Fibroblast of skin of left quadriceps (primary cell): Measurements from ENCODE around the gene RHBDF2.

Source experiments
- DNase-seq, 2 experiments: peaks; one replicate each; pipeline ENCODE4 v3.0.0-alpha.2; 2013; ENCODE audit warnings: low read depth in 2 of 2

RHBDF2 gene

DNA sequence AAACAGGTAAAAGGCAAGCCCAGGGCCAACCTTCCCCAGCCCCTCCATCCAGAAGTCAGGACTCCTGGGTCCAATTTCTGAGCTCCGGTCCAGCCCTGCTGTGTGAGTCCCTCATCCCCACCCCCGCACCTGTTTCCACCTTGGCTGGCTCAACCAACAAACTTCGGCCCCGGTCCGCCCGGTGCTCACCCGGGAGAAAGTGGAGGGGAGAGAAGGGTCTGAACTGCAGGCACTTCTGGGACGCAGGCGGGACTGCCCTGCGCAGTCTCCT lies 541 bp downstream of the RHBDF2 start:
- no peak for DNase-seq

DNA sequence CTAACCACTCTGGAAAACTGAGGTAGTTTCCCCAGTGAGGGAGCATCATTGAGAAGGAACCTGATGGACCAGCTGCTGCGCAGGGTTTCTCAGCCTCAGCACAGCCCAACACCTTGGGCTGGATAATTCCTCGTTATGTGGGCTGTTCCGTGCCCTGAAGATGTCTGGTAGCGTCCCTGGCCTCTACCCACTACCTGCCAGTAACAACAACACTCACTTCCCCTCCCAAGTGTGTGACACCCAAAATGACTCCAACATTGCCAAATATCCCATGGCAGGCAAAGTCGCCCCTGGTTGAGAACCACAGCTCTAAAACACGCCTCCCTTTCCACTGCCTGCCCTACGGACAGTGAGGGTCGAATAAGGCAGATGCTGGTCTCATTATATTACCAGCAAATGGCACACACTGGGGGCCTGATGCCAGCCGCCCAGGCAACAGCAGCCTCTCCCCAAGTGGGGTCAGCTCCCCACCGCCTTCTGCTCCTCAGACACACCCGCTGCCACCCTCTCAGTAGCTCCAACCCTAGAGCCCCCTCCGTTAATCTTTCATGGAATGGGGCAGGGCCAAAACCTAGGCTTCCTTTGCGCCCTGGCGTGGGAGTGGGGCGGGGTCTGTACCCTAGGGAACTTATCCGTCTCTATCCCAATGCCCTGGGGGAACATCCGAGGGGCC lies 1.0 kb downstream of the RHBDF2 start:
- no peak for DNase-seq

DNA sequence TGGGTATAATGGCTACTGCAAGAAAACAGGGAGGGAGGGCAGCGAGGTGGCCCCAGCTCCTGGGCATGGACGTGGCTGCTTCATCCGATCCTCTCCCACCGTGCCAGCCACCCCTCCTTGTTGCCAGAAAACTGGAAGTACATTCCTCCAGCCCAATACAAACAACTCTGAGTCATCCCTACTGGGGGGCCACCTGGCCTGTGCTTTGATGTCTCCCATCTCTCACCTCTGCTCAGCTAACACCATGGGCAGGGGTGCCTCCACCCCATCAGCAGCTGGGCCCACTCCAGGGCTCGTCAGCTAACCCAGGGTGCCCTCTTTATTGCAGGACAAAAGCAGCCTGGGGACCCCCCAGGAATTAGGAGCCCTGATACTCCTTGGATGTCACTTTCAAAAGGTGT lies 2.0 kb downstream of the RHBDF2 start:
- DNase-seq: no peak

DNA sequence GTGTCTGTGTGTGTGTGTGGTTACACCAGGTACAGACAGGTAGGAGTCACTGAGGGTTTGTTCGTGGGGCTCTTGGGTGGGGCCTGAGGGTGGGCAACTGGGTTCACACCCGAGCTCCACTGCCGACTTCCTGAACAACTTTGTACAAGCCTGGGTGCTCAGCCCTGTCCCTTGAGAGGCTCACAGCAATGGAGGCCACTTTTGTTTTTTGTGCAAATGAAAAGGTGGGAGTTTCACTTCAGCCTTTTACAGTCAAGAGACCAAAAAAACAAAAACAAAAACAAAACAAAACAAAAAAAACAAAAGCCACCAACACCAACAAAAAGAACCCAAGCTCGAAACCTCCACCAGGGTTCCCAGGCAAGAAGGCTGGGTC lies 2.4 kb downstream of the RHBDF2 start:
- no peak for DNase-seq

DNA sequence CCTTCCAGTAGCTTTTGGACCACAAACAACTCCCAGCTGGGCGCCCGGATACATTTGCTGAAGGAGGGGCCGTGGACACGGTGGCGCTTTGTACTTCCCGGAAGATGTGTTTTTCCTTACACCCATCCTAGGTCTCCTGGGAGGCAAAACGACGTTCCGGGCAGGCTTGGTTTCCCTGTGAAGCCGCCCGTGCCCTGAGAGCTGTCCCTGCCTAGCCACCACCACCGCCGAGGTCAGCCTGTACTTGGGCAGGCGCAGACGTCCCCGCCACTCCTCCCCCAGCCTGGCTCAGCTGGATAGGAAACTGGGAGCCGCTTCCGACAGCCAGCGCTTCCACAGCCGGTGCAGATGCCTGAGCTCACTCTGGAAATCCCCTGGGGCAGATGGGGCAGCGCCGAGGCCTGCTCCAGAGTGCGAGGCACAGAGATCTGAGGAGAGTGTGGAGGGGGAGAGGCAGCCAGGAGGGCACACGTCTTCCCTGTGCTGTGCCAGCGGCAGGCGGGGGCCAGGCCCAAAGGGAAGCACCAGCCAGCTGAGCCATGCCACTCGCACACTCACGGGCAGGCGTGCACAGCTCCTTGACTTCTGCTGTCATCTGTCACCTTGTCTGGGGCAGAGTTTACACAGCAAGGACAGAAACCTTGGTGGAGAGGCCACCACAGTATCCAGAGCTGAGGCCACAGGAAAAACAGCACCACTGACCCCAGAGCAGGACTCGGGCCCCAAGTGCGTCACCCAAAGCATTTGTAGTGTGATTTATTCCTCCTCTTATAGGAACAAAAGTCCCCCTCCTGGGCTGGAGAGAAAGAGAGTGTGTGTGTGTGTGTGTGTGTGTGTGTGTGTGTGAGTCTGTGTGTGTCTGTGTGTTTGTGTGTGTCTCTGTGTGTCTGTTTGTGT lies 3.0 kb downstream of the RHBDF2 start:
- DNase-seq: peak in 1 of 2 experiments; percentile 49

DNA sequence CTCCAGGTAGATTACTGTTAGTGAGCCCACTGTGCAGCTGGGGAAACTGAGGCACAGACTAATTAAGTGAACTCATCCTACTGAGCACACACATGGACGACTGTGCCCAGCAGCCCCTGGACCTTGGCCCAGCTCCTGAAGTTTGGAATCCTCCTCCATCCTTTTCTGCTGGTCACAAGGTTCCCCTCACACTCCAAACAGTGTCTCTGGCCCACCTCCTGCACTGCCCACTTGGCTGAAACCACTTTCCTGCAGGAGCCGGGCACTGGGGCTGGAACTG lies 3.6 kb downstream of the RHBDF2 start:
- no peak for DNase-seq

DNA sequence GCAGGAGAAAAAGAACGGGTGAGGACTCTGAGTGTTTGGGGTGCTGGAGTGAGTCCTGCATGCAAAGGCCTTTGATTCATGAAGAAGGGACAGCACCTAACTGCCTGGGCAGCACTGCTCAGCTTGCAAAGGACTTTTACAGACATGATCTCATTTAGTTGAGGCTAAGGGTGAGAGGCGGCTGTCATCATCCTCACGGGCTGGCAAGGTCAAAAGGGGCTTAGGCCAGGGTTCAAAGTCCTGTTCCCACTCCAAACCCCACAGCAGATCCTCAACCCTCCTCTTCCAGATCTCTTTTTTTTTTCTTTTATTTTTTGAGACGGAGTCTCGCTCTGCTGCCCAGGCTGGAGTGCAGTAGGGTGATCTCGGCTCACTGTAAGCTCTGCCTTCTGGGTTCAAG lies 4.8 kb downstream of the RHBDF2 start:
- DNase-seq: no peak

DNA sequence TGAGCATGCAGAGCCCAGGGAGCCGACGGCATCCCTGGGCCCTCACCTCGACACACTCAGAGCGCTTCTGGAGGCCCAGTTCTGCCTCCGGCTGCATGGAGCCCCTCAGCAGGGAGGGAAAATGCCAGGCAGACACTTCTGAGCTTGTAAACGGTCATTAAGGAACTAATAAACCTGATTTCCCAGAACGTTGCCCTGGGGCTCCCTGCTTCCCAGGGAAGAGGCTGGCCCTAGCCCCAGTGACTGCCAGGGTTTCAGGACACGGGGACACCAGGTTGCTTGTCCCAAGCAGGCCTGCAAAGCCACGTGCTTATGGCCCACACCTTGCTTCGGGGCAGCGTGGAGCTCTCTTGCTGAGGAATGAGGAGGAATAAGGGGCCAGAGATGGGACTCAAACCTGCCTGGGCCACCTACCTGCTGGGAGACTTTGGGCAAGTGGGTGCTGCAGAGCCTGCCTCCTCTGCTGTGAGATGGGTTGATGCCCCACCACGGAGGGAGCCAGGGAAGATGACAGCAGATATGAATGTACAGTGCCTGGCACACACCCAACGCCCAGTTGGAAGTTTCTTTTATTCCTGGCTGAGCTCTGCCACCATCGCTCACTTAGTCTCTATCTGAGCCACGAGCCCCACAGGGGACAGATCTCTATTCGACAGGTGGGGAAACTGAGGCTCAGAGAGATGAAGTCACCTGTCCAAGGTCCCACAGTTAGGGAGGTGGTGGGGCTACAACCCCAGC lies 5.4 kb downstream of the RHBDF2 start:
- DNase-seq: no peak

DNA sequence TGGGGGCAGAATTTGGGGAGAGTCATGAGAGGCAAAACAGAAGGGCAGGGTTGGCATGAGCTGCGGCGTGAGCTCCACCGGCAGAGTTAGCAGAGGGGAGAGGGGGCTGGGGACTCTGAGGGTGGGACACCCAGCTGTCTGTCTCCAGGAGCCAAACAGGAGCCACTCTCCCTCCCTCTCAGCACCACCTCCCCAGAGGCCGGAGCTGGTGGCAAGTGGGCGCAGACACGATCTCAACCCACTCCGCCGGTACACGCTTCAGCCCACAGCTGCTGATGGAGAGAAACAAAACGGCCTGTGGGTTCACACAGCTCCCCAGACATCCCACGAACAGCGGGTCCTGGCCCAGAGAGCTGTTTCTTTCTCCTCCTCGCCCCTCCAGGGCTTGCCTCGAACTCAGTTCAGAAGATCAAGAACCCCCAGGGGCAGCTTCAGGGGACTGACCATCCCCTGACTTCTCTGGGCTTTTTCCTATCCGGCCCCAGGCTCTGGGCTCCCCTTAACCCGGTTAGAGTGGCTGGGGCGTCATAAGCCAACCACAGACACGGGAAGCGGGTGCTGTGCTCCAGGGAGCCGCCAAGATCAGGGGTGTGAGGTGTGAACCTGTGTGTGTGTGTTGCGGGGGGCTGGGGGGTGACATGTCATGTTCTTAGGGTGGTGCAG lies 7.6 kb downstream of the RHBDF2 start:
- DNase-seq: no peak

DNA sequence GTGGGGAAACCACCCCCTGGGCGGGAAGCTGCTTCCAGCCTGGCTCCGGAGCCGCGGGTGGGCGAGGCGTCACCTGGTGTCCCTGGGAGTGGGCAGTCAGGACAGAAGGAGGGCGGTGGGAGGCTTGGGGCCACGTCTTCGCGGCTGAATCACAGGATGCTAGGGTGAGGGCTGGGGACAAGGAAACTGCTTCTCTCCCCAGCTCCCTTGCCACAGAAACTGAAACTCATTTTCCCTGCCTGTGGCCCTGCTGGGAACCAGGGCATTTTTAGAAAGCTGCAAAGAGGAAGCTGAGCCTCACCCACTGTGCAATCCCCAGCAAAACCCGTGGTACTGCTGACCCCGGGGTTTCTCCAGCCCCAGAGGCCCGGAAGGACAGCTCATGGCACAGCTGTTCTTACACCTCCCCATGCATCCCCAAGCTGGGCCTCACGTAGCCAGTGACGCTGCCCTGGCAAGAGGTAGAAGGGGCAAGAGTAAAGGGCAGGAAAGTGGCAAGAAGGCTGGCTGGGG lies 8.2 kb downstream of the RHBDF2 start:
- no peak for DNase-seq

DNA sequence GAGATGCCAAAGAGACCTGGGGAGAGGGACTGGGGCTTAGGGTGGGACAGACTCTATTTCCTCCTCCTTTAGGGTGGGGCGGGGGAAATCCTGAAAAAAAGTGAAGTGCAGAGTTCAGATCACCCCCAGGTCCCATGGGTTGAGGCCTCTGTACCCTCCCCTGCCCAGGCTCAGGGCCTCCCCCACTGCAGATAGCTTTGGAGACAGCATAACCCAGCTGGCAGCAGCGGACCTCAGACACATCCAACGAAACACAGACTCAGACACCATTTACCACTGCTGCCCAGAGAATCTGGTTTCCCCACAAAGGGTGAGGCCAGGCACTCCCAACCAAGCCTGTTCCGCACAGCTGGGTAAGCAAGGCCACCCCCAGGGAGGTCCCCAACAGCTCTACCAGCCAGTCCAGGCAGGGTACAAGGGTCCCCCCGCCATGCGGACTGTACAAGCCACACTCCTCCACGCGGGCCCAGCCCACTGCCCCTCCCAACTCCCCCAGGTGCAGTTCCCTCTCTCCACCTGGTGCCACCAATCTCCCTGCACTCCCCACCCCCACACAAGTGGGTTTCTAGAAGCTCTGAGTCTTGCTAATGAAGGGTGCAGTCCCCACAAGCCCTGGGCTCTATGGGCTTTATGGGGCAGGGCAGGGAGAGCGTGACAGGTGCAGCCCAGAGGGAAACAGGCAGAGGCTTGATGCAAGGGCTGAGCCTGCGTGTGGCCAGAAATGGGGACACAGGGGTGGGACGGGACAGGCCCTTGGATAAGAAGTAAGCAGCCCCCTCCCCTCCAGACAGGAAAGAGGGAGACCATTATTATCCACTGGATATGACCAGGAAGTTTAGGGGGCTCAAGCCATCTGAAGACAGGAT lies 8.9 kb downstream of the RHBDF2 start:
- DNase-seq: no peak

DNA sequence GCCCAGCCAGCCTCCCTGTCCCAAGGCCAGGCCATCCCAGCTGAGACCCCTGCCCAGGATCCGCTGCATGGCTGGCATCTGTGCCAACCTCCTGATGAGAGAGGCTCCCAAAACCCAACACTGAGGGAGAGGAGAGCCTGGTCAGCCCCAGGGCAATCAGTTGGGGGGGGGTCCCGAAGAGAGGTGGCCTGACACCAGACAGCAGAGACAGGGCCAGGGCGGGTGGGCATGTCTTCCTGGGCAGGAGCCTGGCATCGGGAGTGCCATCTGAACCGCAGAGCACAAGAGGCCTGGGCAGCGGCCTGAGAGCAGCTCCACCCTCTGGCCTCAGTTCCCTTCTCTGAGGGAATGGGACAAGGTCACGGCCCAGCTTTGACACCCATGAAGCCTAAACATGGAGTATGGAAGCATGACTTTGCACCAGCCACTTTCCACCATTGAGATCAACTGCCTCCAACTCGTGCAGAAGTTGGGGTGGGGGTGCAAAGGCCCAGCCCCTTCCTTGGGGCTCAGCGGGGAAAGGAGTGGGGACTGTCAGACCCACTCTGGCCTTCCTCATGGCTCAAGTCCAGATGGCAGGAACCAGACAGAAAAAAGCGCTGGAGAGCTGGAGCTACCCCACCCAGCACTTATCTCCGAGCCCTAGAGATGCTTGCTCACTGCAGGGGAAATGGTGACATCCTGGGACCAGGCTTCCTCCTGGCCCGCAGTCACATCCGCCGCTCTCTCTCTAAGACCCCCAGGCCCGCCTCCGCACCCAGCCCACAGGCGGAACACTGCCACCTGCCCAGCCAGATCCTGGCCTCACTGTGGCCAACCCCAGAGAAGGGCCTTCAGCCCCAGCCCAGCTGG lies 9.7 kb downstream of the RHBDF2 start:
- no peak for DNase-seq

DNA sequence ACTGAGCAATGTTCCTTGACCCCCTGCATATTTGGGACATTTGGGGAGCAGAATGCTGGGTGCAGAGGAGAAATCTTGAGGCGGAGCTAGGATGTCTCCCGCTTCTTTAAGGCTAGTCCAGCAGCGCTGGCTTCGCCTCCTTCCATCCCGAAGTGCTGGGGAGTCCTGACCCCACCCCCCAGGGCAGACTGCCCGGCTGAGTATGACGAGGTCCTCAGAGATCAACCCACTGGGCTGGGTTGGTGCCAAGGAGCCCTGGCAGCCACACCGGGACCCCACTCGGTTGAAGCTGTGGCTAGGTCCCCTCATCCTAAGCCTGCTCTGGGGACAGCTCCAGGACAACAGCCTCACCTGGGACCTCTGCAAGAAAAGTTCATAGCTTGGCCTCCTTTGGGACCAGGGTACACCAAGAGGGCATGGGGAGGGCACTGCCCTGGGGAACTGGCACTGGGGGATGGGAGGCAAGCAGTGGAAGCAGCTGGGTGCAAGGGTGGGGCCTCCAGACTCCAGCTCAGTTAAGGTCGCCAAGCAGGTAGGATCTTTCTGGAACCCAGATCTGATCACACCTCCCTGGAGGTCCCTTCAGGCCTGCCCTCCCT lies 11.0 kb downstream of the RHBDF2 start:
- DNase-seq: no peak

DNA sequence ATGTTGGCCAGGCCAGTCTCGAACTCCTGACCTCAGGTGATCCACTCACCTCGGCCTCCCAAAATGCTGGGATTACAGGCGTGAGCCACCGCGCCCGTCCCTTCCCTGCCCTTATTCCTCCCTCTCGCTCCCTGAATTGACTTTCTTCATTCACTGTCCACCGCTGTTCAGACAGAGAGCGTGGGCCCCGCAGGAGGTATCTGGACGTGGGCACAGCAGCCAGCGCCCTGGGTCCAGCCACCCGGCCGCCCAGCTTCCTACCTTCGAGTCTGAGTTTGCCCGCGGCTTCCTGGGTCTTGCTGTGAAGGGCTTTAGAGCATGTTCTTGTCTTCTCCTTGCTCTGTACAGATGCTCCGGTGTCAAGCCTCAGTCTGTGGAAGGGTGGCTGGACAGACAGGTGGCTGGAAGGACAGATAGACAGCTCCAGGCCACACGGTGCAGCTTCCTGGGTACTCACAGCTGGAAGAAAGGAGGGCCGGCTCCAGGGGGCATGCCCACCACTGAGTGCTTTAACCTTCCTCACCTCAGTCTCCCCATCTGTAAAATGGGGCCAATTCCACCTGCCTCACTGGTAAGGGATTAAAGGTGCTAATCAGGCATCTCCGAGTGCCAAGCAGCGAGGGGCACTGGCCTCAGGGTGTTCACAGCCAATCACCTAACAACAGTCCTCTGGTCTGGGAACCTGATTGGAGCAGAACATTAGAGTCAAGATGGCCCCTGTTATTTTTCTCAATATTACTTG lies 13.6 kb downstream of the RHBDF2 start:
- no peak for DNase-seq

DNA sequence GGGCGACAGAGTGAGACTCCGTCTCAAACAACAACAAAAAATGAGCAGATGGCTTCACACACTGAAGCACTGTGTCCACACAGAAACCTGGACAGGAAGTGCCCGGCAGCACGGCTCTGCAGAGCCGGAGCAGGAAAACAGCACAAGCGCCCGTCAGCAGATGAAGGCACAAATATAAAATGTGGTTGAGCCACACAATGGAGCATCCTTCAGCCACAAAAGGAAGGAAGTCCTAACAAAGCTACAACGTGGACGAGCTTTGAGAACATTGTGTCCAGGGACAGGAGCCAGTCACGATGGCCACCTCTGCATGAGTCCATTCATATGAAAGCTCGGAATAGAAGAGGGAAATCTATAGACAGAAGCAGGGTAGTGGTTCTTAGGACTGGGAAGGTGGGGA lies 15.7 kb downstream of the RHBDF2 start:
- DNase-seq: no peak

DNA sequence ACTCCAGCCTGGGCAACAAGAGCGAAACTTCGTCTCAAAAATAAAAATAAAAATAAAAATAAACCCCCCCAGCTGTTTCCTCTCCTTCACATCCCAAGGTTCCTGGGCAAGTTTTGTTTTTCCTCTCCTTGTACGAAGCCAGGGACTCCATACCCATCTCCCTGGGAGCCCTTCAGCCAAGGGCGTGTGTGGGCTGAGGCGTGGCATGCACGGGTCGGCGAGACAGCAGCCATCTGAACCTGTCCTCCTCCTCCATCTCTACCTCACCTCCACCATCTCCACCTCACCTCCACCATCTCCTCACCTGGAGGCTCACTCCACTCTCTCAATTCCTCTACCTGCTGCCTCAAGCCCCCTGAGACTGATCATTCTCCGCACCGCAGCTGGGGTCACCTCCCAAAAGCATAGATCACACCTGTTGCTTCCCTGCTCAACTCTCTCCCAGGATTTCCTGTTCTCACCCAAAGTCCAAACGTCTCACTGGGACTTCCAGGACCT lies 16.9 kb downstream of the RHBDF2 start:
- no peak for DNase-seq

DNA sequence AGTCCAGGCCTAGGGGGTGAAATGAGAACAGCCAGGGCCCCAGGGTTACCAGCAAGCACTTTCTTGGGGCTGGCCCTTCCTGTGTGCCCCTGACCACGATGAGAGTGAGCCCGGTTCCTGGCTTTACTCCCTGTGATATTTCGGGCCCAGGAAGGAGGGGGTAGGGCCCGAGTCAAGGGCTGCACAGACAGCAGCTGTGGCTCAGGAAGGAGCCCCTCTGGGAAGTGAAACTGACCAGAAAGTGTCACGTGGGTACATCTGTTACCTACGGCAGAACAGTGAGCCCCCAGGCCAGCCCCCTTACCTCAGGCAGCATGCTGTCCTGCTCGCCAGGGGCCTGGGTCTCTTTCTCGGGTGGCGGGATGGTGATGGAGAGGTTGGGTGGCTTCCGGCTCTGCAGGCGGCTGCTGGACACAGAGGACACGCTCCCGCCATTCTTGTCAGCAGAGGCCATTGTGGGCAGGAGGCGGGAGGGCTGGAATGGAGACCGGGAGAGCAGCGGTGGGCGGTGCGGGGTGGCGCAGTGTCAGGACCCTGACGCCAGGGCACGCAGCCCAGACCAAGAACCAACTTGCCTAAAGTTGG lies 20.1 kb downstream of the RHBDF2 start:
- no peak for DNase-seq

DNA sequence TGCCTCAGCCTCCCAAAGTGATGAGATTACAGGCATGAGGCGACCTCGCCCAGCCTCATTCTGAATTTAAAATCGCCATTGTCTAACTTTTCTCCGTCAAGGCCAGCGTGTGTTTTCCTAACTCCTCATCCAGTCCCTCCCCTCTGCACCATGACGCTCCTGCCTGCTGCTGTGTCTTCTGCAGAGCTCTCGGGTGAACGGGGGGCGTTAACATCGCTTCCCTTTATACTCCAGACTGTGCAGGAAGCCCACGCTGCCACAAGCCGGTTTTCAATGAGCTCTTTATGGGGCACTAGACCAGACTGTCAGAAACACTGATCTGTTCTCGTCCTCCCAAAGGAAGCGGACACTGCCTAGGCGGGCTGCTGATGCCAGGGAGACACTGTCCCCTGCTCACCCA lies 20.6 kb downstream of the RHBDF2 start:
- DNase-seq: no peak

DNA sequence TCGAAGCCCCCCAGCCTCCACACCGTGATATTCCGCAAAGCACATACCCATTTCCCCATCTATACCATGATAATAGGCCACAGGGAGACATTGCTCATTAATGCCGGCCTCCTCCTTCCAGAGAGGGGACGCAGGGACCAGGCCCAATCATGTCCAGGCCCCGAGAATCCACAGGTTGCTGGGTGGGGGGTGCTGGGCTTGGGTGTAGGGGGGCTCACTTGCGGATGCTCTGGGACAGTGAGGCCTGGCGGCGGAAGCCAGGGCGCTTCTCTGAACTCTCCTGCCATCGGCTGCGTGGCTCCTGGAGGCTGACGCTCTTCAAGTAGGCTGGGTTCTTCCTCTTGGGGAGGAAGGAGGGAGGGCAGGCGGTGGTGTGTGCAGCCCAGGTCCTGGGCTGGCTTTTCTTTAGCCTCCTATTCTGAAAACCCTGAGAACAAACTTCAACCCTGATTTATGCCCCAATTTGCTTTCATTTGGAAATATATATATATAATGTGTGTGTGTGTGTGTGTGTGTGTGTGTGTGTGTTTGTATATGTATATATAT lies 21.6 kb downstream of the RHBDF2 start:
- DNase-seq: no peak
